Astrocyte of the spinal cord (primary cell): Measurements from ENCODE around the gene LAMP5.

Experiments used
- DNase-seq: peaks from one replicate; pipeline ENCODE4 v3.0.0; 2011; ENCODE audit warnings: low read depth, low spot score
- H3K4me3 ChIP-seq: 2 replicates; pipeline ENCODE4 v1.5.1; 2011; ENCODE audit warnings: low read depth, mild to moderate bottlenecking, low read length, moderate library complexity
- in situ Hi-C: cut with HindIII; loops from 2 replicates; pipeline ENCODE4 v1.10.0; 2017; ENCODE audit warnings: low sequenced_read_pairs
- TF ChIP-seq, protein P1 (sequence below): IDR thresholded peaks from 2 replicates; pipeline ENCODE4 v1.5.1; 2012; ENCODE audit warnings: low read depth, mild to moderate bottlenecking, low read length, inconsistent platforms

Gene LAMP5

DNA sequence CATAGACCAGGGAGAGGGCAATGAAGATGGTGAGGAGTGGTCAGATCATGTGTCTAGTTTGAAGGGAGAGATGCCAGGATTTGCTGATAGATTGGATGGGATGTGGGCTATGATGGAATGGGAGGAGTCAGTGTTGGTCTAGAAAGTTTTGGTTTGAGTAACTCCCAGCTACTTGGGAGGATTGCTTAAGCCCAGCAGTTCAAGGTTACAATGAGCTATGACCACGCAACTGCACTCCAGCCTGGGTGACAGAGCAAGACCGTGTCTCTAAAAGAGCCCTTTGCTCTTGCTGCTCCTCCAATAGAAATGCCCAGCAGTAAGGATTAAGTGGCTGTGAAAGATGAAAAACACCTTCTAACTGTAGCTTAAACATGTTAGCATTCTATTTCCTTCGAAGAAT lies 18.2 kb upstream of the LAMP5 start:
- H3K4me3 ChIP-seq = no peak overlapping the region
- TF ChIP-seq, protein P1, sequence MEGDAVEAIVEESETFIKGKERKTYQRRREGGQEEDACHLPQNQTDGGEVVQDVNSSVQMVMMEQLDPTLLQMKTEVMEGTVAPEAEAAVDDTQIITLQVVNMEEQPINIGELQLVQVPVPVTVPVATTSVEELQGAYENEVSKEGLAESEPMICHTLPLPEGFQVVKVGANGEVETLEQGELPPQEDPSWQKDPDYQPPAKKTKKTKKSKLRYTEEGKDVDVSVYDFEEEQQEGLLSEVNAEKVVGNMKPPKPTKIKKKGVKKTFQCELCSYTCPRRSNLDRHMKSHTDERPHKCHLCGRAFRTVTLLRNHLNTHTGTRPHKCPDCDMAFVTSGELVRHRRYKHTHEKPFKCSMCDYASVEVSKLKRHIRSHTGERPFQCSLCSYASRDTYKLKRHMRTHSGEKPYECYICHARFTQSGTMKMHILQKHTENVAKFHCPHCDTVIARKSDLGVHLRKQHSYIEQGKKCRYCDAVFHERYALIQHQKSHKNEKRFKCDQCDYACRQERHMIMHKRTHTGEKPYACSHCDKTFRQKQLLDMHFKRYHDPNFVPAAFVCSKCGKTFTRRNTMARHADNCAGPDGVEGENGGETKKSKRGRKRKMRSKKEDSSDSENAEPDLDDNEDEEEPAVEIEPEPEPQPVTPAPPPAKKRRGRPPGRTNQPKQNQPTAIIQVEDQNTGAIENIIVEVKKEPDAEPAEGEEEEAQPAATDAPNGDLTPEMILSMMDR = no peak
- no peak for DNase-seq
- in situ Hi-C loops = no loop called here

DNA sequence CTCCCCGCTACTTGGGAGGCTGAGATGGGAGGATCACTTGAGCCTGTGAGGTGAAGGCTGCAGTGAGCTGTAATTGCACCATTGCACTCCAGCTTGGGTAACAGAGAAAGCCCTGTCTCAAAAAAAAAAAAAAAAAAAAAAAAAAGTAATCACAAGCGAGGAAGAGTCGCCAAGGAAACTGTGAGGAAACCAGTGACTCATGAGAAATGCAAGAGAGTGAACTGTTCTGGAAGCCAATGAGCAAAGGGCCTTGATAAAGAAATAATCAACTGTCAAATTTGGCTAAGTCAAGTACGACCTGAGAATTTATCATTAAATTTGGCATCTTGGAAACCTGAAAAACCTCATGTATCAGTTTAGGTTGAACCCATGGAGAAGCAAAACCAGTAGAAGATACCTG lies 16.1 kb upstream of the LAMP5 start:
- no peak overlapping the region for H3K4me3 ChIP-seq
- DNase-seq = no peak
- in situ Hi-C loops = no loop called here
- TF ChIP-seq, protein P1 = no peak

DNA sequence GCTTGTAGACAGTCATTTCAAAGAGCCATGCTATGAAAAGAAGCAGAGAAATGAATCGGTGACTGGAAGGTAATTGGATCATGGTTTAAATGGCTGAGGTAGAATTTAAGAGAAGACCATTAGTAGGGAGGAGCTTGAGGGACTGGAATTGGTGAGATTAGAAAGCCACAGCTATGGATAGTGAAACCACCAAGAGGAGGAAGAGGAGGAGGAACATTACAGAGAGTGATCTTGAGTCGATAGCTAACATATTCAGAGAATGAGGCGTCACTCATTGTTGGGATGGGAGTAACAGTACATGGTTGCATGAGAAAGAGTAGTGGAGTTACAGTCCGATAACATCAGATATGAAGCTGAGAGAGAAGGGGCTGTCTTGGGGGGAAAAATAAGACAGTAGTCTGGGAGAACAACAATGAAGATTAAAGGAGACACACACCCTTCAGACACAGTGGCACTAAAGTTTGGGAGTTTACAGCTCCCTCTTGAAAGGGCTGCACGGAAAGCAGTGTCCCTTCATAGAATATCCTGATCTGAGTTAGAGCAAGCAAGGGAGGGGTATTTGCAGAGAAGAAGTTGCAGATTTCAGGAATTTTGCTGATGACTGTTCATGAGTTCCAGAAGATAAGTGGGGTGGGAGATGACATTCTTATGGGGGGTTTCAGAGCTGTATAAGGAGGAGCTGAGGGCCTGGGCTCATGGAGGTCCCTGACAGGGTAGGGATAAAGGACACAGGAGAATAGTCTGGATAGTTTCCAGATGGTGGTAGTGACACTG lies 15.1 kb upstream of the LAMP5 start:
- in situ Hi-C loops = no loop called here
- H3K4me3 ChIP-seq = no peak overlapping the region
- TF ChIP-seq, protein P1 = no peak
- DNase-seq = no peak

DNA sequence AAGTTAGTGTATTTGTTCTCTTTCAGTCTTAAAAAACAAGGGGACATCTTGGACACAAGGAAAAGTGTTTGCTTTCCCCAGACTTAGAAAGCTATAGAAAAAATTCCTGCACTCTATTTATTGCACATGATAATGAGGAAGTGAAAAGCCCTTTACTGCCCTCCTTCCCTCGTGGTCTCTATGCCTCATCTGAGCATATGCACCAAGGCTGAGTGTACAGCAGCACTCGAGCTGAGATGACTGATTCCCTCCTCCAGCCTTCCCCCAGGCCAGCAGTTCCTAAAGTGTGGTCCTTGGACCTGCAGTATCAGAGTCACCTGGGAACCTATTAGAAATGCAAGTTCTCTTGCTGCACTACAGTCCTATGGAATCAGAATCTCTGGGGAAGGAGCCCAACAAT lies 14.3 kb upstream of the LAMP5 start:
- no peak overlapping the region for H3K4me3 ChIP-seq
- in situ Hi-C loops = no loop called here
- DNase-seq = no peak
- TF ChIP-seq, protein P1 = no peak

DNA sequence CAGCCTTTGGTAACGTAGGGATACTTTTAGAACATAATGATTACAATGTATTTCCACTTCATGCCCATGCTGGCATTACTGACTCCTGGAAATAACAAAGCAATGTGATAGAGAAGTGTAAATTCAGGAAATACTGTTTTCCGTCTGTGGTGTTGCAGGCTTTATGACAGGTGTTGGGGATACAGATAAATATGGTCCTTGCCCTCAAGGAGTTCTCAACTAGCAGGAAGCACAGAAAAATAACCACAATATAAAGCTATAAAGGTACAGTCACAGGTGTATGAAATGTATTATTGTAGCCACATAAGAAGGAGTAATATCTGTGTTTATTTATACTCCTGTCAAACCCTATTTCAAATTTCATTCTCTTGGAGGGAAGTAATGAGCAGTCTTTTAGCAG lies 12.9 kb upstream of the LAMP5 start:
- no peak for DNase-seq
- TF ChIP-seq, protein P1 = no peak
- in situ Hi-C loops = no loop called here
- no peak overlapping the region for H3K4me3 ChIP-seq

DNA sequence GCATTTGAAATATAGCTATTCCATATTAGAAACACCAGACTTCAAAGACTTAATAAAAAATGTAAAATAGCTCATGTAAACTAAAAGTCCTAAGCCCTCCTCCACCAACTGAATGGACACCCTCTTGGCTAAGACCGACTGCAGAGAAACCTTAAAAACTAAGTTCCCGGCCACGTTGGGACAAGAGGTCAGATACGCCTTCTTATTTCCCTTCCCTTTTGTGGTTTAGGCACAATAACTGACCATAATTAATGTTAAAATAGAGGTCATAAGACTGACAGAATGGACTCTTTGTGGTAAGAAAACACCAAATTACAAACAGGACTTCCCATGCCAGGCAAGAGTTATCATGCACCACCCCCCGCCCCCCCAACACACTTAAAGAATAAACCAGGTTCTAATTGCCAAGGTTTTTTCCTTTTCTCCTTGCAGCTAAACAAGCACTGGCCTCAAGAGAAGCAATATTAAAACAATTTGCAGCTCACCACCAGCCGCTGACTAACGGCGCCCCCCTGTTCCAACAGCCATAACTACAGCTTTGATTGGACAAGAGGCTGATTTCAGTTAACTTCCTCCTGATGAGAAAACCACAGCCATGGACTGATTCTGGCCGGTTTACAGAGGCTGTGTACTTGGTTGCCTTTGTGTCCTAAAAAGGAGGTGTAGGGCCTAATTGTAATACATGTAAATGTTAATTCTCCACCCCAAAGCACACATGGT lies 10.7 kb upstream of the LAMP5 start:
- TF ChIP-seq, protein P1 = peak; percentile 23
- no peak overlapping the region for H3K4me3 ChIP-seq
- in situ Hi-C loops = no loop called here
- peak; percentile 84 for DNase-seq
